Stimulated activated CD4-positive, alpha-beta T cell treated with anti-CD3 and anti-CD28 coated beads, Interleukin-2, amount 100 ng/mL, for 48 hours (primary cell): ENCODE data around the gene MARCHF6.
"Not testable (repeated sequence)": the region's sequence is repeated elsewhere in the genome, so short reads cannot be mapped to it uniquely, and the experiment has no call there.

Experiments used
- DNase-seq, 2 donors: peaks; one replicate each; pipeline ENCODE4 v3.0.0-alpha.2; 2020

MARCHF6 gene

DNA sequence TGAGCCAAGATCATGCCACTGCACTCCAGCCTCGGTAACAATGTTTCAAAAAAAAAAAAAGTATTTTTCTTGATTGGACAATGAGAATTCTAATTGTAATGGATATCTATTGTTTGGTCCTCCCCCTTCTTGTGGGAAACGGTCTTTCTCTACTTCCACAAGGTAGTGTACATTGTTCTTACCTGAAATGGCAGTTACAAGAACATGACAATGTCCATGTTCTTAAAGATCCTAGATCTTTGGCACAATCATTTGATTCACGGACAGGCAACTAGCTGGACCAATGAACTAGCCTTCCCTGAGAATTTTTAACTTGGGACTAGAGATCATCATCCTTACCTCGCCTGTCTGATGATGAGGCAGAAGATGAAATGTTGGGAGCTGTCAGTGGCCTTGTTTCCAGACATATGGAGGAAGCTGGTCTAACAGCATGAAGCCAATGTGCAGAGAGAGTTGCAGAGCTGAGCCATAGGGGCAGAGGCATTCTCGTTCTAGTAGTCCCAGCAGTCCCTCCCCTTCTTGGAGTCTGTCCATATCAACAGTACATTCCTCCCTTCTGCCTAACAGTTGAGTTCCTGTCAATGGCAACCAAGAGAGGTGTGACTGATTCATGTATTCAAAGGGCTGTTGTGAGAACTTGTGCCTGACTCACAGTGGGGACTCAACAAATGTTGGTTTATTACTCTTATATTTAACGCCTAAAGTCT is 2.1 kb upstream of the MARCHF6 start:
- no peak for DNase-seq

DNA sequence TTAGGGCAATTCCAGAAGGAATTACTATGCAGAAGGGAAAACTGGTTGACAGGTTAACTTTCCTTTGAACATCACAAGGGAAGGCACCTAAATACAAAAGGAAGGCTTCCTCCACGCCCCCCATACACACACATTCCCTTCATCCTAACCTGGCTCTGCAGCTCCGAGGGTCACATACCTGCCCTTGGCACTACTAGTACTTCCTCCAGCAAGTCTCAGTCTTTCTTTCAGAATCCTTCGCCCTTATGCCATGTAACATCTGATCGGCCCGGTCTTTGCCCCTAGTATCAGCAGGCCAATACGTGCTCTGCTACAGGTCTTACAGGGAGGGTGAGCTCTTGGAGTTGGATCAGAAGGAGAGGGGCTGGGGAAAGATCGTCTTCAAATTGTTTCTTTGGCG is 1.6 kb upstream of the MARCHF6 start:
- DNase-seq = no peak

DNA sequence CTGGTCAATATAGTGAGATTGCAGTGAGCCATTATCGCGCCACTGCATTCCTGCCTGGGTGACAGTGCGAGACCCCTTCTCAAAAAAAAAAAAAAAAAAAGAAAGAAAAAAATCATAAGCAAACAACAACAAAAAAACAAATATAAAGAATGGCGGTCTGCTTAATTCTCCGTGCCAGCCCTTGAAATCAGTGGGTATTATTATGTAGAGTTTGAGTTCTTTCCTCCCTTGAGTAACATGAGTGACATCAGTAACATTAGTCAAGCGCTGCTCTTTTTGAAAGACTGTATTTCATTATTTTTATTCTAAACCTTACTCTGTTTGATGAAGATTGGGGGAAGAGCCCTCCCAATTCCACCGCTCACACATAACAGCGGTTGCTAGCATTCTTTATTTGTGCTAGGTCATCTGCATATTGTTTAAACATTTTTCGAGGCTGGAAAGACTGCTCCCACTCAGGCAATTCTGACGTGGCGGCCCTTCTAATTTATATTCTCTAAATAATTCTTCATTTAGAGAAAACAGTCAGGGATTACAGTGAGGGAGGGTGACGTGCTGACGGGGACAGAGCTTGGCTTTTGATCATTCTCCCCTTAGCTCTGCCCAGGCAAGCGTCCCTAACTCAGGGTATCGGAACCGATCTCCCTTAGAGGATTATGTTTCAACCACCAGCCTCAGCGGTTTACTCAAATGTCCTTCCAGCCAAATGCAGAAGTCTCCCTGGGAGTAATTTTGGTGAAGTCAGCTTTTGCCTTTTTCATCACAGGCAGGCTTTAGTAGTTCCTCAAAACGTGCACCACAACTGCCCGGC is 860 bp upstream of the MARCHF6 start:
- DNase-seq = peak in 1 of 2 donors; percentile 29

DNA sequence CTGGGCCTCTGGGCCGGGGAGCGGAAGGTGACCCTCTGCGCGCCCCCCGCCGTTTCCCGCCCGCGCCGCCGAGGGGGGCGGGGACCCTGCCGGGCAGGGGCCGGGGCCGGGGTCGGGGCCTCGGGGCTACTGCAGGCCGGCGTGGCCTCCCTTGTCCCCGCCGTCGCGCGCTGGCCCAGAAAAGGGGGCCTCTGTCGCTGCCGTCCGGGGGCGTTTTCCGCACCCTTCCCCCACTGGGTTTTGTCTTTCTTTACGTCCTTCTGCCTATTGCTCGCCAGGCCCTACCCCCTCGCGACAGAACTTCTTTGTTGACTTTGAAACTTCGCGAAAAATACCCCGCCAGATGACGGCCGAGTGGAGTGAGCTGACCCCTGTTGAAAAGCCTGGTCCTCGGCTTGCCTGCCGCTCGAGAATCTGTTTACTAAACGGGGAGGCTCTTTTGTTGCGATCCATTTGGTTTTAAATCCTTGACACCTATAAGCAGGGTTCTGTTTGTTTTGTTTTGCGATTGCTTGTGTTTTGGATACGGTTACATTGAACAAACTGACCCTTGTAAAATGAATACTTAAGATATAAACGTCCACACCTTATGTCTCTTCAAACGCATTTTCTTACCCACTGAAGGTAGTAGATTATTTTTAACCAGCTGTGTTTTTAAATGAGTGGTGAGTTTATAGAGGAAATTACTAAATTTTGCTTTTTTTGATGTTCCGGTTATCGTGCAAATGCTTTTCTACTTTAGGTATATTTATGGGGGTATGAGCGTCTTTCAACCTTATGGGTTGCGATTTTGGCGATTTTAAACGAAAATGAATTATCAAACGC is 765 bp downstream of the MARCHF6 start:
- DNase-seq = peak; percentile 37

DNA sequence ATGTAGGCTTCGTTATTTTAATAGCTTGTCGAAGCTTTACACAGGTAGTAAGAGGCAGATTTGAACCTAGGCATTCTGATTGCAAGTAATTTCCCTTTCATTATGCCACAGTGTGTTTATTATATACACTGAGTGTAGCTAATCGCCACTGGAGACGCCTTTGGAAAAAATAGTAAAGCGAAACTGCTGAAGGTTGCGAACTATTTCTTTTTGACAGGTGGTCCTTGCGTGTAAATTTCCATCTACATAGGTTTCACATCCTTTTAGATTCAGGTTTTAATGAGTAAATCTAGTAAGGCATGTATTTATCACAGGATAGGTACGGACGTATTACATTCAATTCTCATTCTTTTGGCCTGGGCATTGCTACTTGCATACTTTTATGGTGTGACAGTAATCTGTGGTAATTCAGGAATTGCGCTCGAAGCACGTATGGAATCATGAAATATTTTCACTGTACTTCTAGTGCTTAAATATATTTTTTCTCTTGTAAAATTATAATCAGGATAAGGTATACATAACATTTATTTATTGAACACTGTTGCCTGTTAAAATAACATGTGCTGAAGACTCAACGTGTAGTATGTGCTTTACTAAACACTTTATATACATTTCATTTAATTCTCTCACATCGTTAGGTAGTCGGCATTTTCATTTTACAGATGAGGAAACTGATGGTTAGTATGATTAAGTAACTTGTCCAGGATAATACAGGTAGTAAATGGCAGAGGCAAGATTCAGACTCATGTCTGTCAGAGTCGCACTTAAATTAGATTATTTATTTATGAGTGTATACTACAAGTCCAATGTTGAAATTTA is 1.8 kb downstream of the MARCHF6 start:
- DNase-seq = no peak

DNA sequence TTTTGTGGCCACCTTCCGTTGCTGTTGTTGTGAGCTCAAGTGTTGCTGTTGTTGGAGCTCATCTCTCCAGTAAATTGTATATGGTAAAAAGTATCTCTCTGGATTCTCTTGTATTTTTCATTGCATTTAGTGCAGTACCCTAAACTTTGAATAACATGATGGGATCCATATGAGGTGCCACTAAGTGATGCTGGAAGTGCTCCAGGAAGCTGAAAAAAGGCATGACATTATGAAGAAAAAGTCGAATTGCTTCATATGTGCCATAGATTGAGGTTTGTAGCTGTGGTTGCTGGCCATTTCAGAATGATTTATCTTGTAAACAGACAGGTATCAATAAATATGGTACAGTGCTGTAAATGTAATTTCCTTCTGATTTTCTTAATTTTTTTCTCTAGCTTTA is 5.5 kb downstream of the MARCHF6 start:
- no peak for DNase-seq

DNA sequence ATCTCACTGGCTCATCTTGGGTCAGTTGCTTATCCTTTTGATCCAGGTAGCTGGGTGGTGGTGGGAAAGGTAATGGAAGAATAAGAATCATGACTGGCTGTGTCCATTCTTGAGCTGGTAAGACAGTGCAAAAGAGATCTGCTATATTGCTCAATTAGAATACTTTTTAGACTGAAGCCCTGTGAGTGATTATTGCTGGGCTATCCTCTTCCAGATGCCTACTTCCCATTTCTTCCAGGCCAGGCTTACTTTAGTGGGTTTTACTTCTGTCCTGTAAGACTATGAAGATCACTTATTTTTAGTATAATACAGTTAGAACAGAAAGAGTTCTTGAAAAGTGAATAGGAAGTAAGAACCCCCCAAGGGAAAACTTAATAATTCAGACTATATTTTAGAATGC is 7.2 kb downstream of the MARCHF6 start:
- DNase-seq = no peak

DNA sequence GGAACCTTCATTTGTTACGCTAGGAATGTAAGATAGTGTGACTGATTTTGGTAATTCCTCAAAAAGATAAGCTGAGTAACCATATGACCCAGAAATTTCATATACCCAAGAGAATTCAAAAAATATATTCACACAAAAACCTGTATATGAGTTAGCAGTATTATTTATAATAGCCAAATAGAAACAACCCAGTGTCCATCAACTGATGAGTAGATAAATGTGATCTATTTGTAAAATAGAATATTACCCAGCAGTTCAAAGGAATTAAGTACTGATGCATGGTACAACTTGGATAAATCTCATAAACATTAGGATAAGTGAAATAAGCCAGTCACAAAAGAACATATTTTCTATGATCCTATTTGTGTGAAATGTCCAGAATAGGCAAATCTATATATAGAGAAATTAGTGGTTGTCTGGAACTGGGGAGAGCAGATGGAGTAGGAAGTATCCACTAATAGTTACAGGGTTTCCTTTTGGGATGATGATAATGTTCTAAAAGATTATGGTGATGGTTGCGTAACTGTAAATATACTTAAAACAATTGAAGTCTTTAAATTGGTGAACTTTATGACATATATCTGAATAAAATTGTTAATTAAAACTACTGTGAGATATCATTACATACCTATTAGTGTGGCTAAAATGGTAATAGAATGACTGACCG is 10.2 kb downstream of the MARCHF6 start:
- DNase-seq = no peak

DNA sequence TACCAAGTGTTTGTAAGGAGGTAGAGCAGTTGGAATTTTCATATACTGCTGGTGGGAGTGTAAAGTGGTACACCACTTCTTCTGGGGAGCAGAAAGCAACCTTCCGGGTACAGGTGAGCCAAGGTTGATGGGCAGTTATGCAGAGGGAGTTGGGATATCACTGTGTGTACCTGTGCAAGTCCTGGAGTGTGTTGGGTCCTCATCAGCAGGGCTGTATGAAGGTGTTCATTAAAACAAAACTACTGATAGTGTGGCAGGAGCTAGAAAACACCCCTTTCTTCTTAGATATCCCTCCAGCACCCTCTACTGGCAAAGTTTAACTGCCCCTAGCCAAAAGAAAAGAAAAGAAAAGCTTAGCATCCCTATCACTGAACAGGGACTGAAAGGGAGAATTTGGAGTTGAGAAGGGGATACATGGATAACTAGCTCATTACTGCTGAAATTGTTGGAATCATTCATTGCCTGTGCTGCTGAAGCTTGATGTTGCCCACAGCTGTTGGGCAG is 10.7 kb downstream of the MARCHF6 start:
- no peak for DNase-seq

DNA sequence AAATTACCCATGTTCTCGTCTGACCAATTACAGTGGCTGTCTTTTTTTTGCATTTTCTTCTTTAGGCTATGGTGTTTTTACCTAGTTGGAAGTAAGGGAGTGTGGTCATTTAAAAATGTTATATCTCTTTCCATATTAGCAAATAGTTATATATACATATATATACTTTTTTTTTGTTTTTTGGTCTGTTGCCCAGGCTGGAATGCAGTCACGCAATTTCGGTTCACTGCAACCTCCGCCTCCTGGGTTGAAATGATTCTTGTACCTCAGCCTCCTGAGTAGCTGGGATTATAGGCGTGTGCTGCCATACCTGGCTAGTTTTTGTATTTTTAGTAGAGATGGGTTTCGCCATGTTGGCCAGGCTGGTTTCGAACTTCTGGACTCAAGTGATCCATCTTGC is 12.3 kb downstream of the MARCHF6 start:
- DNase-seq = no peak

DNA sequence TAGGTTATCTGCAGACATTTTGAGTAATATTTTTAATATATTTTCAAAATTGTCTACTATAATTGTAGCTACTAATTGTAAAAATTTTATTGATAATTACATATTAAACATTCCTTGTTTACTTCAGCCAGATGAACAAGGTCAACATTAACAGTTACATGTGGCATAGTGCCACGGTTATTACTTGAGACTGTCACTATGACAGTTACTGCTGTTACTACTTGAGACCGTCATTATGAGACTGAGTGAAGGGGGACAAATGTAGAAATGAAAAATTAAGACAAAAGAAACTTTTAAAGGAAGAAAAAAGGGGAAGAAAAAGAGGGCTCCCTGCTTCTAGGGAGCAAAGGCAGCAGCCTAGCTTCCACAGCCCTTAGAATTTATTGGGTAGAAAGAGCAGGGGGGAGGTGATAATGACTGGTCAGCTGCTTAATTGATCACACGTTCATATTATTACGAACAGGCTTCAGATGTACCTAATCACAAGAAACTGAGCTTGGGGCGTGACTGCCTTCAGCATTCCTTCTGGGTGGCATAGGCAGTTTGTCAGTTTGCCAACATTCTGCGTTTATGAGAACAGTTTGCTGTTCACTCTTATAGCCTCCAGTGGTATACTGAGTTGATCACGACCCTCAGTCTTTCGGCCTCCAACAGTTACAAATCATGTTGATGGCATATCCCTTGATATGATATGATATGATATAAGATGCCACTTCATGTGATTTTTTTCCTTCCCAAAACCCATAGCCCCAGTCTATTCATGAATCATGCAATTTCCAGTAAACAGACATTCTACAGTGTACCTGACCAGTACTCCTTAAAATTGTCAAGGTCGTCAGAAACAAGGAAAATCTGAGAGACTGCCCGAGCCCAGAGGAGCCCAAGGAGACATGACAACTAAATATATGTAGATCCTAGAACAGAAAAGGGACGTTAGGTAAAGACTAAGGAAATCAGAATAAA is 13.1 kb downstream of the MARCHF6 start:
- no peak for DNase-seq

DNA sequence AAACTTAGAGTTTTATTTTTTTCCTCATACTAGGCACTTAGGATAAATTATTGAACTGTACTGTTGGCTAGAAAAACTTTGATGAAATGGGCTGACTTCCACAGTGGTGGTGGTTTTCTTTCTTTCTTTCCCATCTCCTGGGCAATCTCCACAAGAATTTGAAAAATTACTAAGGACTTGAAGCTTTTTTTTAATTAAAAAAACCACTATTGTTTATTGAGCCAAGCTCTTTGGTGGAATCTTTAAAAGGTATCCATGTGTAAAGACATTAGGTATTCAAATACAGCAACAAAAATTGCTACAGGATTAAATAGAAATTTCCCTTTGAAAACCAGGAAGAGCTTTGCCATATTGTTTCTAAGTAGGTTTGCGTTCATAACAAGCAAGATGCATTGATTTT is 14.1 kb downstream of the MARCHF6 start:
- DNase-seq = no peak

DNA sequence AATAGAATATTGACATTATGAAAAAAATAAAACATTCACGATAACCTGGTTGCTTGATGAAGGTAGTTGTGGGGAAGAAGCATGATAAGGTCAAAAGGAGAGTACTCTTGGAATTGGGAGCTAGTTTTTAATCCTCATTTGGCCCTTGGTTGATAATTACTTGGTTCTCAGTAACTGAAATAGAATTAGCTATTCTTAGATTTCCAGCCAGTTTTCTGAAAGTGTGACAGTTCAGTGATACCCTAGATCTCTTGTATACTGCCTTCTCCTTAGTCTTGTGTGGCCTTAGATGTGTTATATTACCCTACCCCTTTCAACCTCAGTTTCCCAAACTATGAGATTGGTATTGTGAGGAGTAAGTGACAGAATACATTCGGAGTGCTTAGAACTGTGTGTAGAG is 17.4 kb downstream of the MARCHF6 start:
- DNase-seq = no peak

DNA sequence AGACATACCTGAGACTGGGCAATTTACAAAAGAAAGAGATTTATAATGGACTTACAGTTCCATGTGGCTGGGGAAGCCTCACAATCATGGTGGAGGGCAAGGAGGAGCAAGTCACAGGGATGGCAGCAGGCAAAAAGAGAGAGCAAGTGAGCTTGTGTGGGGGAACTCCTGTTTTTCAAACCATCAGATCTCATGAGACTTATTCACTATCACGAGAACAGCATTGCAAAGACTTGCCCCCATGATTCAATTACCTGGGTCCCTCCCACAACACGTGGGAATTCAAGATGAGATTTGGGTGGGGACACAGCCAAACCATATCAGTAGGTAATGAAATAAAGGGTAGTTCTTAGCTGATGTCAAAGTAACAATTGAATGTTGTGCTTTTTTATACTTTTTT is 17.9 kb downstream of the MARCHF6 start:
- not testable (repeated sequence) for DNase-seq

DNA sequence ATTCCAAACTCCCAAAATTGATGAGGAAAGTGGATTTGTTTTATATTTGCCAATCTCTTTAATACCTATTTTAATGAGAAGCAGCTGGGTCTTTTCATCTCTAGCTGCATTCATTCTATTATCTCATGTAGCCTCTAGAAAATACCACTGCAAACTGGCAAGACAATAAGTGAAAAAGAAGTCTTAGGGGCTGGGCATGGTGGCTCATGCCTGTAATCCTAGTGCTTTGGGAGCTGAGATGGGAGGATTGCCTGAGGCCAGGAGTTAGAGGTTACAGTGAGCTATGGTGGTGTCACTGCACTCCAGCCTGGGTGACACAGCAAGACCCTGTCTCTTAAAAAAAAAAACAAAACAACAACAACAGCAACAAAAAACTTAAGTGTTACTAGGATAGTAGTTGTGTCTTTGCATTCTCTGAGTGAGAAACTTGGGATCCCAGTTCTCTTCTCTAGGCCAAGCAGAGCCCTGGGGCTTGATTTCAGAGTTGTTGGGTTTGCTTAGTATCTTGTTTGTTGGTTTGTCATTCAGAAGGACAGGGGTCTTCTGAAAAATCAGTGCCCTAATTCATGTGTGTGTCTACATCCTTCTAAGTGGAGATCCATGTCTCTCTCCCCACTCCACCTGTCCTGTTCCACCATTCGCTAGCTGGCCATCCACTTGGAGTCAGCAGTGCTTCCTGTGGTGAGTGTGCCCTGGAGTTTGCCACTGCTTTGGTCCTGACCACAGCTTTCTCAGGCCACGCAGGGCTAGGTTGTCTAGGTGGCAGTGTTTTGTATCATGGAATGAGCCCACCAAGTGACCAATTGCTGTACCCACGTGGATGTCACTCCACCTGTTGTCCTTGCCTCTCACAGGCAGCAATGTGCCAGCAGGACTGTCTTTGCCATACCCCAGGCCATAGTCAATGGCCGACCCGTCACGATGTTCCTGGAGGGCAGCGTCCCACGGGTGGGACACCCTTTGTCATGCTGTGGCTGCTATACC is 19.5 kb downstream of the MARCHF6 start:
- DNase-seq = no peak

DNA sequence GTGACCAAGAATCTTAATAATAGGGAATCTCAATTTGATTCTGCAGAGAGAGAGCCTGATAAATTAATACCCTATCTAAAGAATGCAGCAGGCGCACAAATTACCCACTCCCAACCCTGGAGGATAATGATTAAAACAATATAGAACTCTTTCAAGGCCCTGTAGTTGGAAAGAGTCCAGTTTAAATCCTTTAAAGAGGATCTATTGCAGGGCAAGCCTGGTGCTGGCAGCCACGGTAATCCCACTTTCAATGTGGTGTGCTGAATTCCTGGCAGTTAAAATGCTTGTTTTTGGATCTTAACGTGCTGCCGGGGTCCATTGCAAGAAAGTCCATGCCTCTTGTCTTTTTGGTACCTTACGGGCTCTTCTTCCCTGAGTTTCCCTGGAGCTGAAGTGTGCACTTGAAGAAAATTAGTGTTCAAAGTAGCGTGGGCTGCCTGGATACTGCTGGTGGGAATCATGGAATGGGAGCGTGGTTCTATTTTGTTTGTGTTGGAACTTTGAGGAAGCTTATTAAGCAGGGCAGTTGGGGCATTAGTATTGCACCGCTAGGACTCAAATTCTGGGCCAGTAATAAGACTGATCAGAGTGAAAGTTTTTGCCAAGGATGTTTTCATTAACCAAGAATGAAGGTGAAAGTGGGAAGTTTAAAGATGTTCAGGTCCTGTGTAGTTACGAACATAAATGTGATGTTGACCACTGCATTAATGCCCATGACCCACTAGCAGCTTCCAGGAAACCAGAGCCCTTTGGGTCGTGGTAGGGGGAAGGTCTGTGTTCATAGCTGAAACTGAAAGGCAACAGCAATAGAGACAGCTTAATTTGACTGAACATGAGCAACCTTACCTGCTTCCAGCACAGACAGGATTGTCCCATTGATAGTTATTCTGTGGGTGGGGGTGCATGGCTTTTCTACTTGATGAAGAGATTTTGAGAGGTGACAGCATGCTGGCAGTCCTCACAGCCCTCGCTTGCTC is 20.8 kb downstream of the MARCHF6 start:
- DNase-seq = no peak

DNA sequence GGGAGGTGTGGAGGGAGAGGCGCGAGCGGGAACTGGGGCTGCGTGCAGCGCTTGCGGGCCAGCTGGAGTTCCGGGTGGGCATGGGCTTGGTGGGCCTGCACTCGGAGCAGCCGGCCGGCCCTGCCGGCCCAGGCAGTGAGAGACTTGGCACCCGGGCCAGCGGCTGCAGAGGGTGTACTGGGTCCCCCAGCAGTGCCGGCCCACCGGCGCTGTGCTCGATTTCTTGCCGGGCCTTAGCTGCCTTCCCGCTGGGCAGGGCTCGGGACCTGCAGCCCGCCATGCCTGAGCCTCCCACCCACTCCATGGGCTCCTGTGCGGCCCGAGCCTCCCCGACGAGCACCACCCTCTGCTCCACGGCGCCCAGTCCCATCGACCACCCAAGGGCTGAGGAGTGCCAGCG is 21.7 kb downstream of the MARCHF6 start:
- not testable (repeated sequence) for DNase-seq

DNA sequence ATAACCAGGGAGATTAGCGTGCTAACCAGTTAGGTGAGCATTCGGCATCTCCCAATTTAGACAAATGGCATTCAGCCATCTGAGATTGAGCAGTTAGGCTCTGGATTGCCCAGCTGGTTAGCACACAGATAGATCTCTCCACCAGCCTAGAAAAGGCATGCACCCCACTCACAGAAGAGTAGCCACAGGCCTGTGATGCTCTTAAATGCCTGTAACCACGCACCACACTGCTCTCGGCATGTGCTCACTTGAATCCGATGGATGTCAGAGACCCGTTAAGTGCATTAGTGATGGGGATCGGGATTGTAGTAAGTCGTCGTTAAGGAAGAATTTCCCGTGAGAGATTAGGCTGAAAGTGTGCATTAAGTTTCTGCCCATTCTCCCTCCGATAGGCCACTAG is 23.0 kb downstream of the MARCHF6 start:
- DNase-seq = no peak
